Common myeloid progenitor, CD34-positive (primary cell): ENCODE measurements around the gene F13B.

Experiments used
- CTCF ChIA-PET: fragments of 350-600 bp; sonication (Branson Sonifier 250); formaldehyde crosslinking; loops from one replicate; lab custom pipeline; 2021; ENCODE audit warnings: antibody characterized with exemption; lab: Charles Lee
- POLR2A ChIA-PET: fragments of 350-600 bp; sonication (Branson Sonifier 250); formaldehyde crosslinking; loops from one replicate; lab custom pipeline; 2021; ENCODE audit warnings: antibody characterized with exemption; lab: Charles Lee
- DNase-seq, 3 donors: peaks; one replicate each; pipeline versions ENCODE4 v3.0.0 to v3.0.0-alpha.2; 2013
- H3K27ac ChIP-seq, 2 experiments: 1 replicate in 1 of 2; 2 replicates in 1 of 2; pipeline ENCODE4 v1.7.0; 2013; ENCODE audit warnings: inconsistent platforms in 2 of 2, low read length in 2 of 2, mild to moderate bottlenecking in 2 of 2, low read depth in 1 of 2, moderate library complexity in 1 of 2; ENCODE audit not compliant: severe bottlenecking in 2 of 2, insufficient read depth in 1 of 2, poor library complexity in 1 of 2
- H3K27me3 ChIP-seq, 5 experiments: replicated peaks in 2 of 5; 1 replicate in 3 of 5; 2 replicates in 2 of 5; pipeline versions ENCODE4 v1.6.1 to v1.7.0; 2013; ENCODE audit warnings: low read length in 4 of 5, mild to moderate bottlenecking in 2 of 5, moderate library complexity in 2 of 5, inconsistent platforms in 1 of 5; ENCODE audit not compliant: insufficient read depth in 5 of 5, control insufficient read depth in 4 of 5
- H3K36me3 ChIP-seq, 4 experiments: 1 replicate in 2 of 4; 2 replicates in 2 of 4; pipeline versions ENCODE4 v1.6.1 to v1.7.0; 2013; ENCODE audit warnings: low read length in 3 of 4, control low read depth in 1 of 4, mild to moderate bottlenecking in 1 of 4; ENCODE audit not compliant: control insufficient read depth in 4 of 4, insufficient read depth in 4 of 4
- H3K4me1 ChIP-seq, 4 experiments: 1 replicate in 3 of 4; 2 replicates in 1 of 4; pipeline versions ENCODE4 v1.6.1 to v1.7.1; 2013; ENCODE audit warnings: low read length in 3 of 4, mild to moderate bottlenecking in 3 of 4, control low read depth in 1 of 4, inconsistent platforms in 1 of 4, moderate library complexity in 1 of 4; ENCODE audit not compliant: control insufficient read depth in 4 of 4, insufficient read depth in 4 of 4; ENCODE audit errors: control extremely low read depth in 1 of 4
- H3K4me3 ChIP-seq, 7 experiments: 1 replicate in 4 of 7; 2 replicates in 3 of 7; pipeline versions ENCODE4 v1.5.1 to v1.7.0; 2013; ENCODE audit warnings: mild to moderate bottlenecking in 7 of 7, low read length in 6 of 7, moderate library complexity in 6 of 7, inconsistent platforms in 2 of 7, low read depth in 2 of 7, control low read depth in 1 of 7; ENCODE audit not compliant: insufficient read depth in 4 of 7, control insufficient read depth in 1 of 7; ENCODE audit errors: extremely low read depth in 1 of 7
- H3K9me3 ChIP-seq, 5 experiments: 1 replicate in 4 of 5; 2 replicates in 1 of 5; pipeline versions ENCODE4 v1.6.1 to v1.7.1; 2013; ENCODE audit warnings: low read length in 4 of 5, mild to moderate bottlenecking in 2 of 5, inconsistent platforms in 1 of 5, low read depth in 1 of 5, moderate library complexity in 1 of 5; ENCODE audit not compliant: control insufficient read depth in 4 of 5, insufficient read depth in 2 of 5; ENCODE audit errors: control extremely low read depth in 1 of 5
- whole genome bisulfite sequencing: methylation state at CpG from one replicate; pipeline ENCODE4 v1.1.5; 2013; ENCODE audit not compliant: insufficient coverage; 5-methylcytosine and 5-hydroxymethylcytosine counted together

F13B gene

GRCh38 chr1:197076585-197076984, 9.5 kb upstream of the F13B start:
- DNase-seq, result no peak
- no peak overlapping the region for H3K27ac ChIP-seq
- POLR2A ChIA-PET, result no interaction called here
- WGBS, result 100% methylated on average over 1 of the region's 1 CpG
- H3K4me3 ChIP-seq, result no peak overlapping the region
- no peaks in the 10 kb centered on the region for H3K36me3 ChIP-seq
- CTCF ChIA-PET, result no interaction called here
- no peaks in the 10 kb centered on the region for H3K27me3 ChIP-seq
- H3K4me1 ChIP-seq, result no peaks in the 10 kb centered on the region
- H3K9me3 ChIP-seq, result peaks cover 0 to 10% (median 7%) of the 10 kb centered on the region in 5 experiments

GRCh38 chr1:197073978-197074377, 6.9 kb upstream of the F13B start:
- Histone ChIP-seq H3K36me3 (no peaks in the 10 kb centered on the region), H3K27me3 (no peaks in the 10 kb centered on the region), H3K4me1 (no peaks in the 10 kb centered on the region), H3K27ac (no peak overlapping the region), H3K9me3 (no peaks in the 10 kb centered on the region), H3K4me3 (no peak overlapping the region)
- DNase-seq, result no peak
- ChIA-PET POLR2A (interaction anchor here (0.6 kb wide), 1 partner anchor 1129 kb away, joined by 3 read pairs; no protein-coding TSS in a partner anchor), CTCF (interaction anchor here (0.6 kb wide), 1 partner anchor 87 kb away, joined by 3 read pairs; no protein-coding TSS in a partner anchor)
- no CpG with 5 or more reads among the region's 1 CpG for WGBS

DNA sequence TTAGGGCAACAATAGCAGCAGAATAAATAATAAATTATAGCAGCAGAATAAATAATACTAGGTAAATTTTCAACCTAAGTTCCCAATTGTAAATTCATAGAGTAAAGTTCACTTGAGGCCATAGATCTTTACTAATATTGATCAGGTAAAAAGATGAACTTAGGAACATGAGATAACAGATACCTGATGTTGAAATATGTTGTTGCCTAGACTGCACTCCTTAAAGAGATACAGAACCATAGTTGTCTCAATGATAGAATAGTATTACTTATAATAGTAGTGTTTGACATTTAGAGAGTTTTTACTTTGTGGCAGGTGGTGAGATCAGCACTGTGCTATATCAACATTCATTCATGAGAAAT, 378 bp upstream of the F13B start:
- CTCF ChIA-PET, result no interaction called here
- Histone ChIP-seq H3K4me3 (no peak overlapping the region), H3K4me1 (no peaks in the 10 kb centered on the region), H3K27me3 (no peaks in the 10 kb centered on the region), H3K36me3 (no peaks in the 10 kb centered on the region), H3K27ac (no peak overlapping the region), H3K9me3 (no peaks in the 10 kb centered on the region)
- no peak for DNase-seq
- POLR2A ChIA-PET, result no interaction called here

DNA sequence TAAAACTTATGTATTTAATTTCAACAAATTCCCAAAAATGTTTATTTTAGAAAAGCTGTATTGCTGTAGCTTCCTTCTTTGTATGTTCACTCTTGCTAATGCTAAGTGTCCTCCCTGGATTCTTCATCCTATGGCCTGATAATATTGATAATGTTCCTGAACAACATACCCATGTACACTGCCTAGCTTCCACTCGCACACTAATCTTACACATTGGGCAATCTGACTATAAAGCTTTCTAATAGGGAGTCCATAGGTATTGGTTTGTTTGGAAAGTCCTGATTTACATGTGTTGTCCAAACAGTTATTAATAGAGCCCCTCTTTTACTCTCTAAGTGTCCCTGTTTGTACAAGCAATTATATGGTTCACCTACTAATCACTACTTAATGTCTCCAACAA, 783 bp downstream of the F13B start:
- H3K36me3 ChIP-seq, result no peaks in the 10 kb centered on the region
- no peaks in the 10 kb centered on the region for H3K4me1 ChIP-seq
- H3K4me3 ChIP-seq, result no peak overlapping the region
- ChIA-PET CTCF (no interaction called here), POLR2A (no interaction called here)
- no peaks in the 10 kb centered on the region for H3K9me3 ChIP-seq
- DNase-seq, result no peak
- no peak overlapping the region for H3K27ac ChIP-seq
- no peaks in the 10 kb centered on the region for H3K27me3 ChIP-seq
- no CpG with 5 or more reads among the region's 1 CpG for WGBS

GRCh38 chr1:197065559-197065958, 1.5 kb downstream of the F13B start:
- CTCF ChIA-PET, result no interaction called here
- no peak for DNase-seq
- no peak overlapping the region for H3K4me3 ChIP-seq
- H3K27me3 ChIP-seq, result no peaks in the 10 kb centered on the region
- POLR2A ChIA-PET, result no interaction called here
- H3K36me3 ChIP-seq, result no peaks in the 10 kb centered on the region
- no peaks in the 10 kb centered on the region for H3K4me1 ChIP-seq
- H3K9me3 ChIP-seq, result no peaks in the 10 kb centered on the region
- no peak overlapping the region for H3K27ac ChIP-seq

- Histone ChIP-seq H3K36me3 (no peaks in the 10 kb centered on the region), H3K27me3 (no peaks in the 10 kb centered on the region), H3K4me3 (no peak overlapping the region), H3K27ac (no peak overlapping the region), H3K4me1 (no peaks in the 10 kb centered on the region), H3K9me3 (no peaks in the 10 kb centered on the region)
- ChIA-PET POLR2A (no interaction called here), CTCF (no interaction called here)
- DNase-seq, result no peak
- 100% methylated on average over 1 of the region's 2 CpGs for WGBS
These were observed 3.8 kb downstream of the F13B start for GRCh38 chr1:197063212-197063611.

GRCh38 chr1:197062692-197063091, 4.4 kb downstream of the F13B start:
- Histone ChIP-seq H3K27ac (no peak overlapping the region), H3K4me3 (no peak overlapping the region), H3K9me3 (no peaks in the 10 kb centered on the region), H3K36me3 (no peaks in the 10 kb centered on the region), H3K4me1 (no peaks in the 10 kb centered on the region), H3K27me3 (no peaks in the 10 kb centered on the region)
- CTCF ChIA-PET, result no interaction called here
- POLR2A ChIA-PET, result no interaction called here
- WGBS, result 100% methylated on average over 1 of the region's 2 CpGs
- no peak for DNase-seq
